GM18505 (cell line): ENCODE measurements around the gene PRKCB.

Experiments
- ATAC-seq: cut with Tn5 transposase; IDR thresholded peaks from one replicate; pipeline ENCODE4 v1.9.1; 2021; ENCODE audit not compliant: unreplicated experiment
- POLR2A ChIP-seq: IDR thresholded peaks from 4 replicates; pipeline ENCODE4 v1.6.1; 2011; ENCODE audit warnings: borderline replicate concordance; ENCODE audit not compliant: insufficient read depth, insufficient read length; ENCODE audit errors: extremely low read depth

PRKCB gene

GRCh38 chr16:24071666-24072360, 236.0 kb downstream of the PRKCB start:
- no peak for ATAC-seq
- no peak for TF ChIP-seq POLR2A

GRCh38 chr16:24073321-24073720, 237.5 kb downstream of the PRKCB start:
- no peak for TF ChIP-seq POLR2A
- ATAC-seq = no peak

GRCh38 chr16:24074574-24074973, 238.8 kb downstream of the PRKCB start:
- TF ChIP-seq POLR2A = no peak
- ATAC-seq = no peak

- TF ChIP-seq POLR2A = no peak
- ATAC-seq = no peak
Measured at GRCh38 chr16:24075302-24075701, 239.5 kb downstream of the PRKCB start.

GRCh38 chr16:24075931-24076716, 240.3 kb downstream of the PRKCB start:
- TF ChIP-seq POLR2A = no peak
- no peak for ATAC-seq

- ATAC-seq = no peak
- no peak for TF ChIP-seq POLR2A
Measured at GRCh38 chr16:24077292-24077691, 241.5 kb downstream of the PRKCB start.

- no peak for TF ChIP-seq POLR2A
- no peak for ATAC-seq
Measured at GRCh38 chr16:24077966-24078365, 242.2 kb downstream of the PRKCB start.

- ATAC-seq = no peak
- TF ChIP-seq POLR2A = no peak
Measured at GRCh38 chr16:24085666-24086065, 249.9 kb downstream of the PRKCB start.

- no peak for ATAC-seq
- TF ChIP-seq POLR2A = no peak
Measured at GRCh38 chr16:24087891-24088410, 252.2 kb downstream of the PRKCB start.

GRCh38 chr16:24088767-24089166, 253.0 kb downstream of the PRKCB start:
- ATAC-seq = no peak
- TF ChIP-seq POLR2A = no peak

GRCh38 chr16:24091125-24091524, 255.3 kb downstream of the PRKCB start:
- no peak for ATAC-seq
- no peak for TF ChIP-seq POLR2A

GRCh38 chr16:24093049-24093448, 257.3 kb downstream of the PRKCB start:
- TF ChIP-seq POLR2A = no peak

GRCh38 chr16:24094660-24095059, 258.9 kb downstream of the PRKCB start:
- no peak for TF ChIP-seq POLR2A
- no peak for ATAC-seq

More at GRCh38 chr16:24093049-24093448, 257.3 kb downstream of the PRKCB start:
- no peak for ATAC-seq

GRCh38 chr16:24098896-24099295, 263.1 kb downstream of the PRKCB start:
- no peak for TF ChIP-seq POLR2A
- ATAC-seq = no peak
